ENCODE measurements around the gene RAB11FIP3. TPM values are rescaled to one million over a fixed set of nuclear protein-coding genes. Genes with fewer than 3 reads are reported as not detected.

RAB11FIP3 gene
- total and polyA plus RNA-seq, 10 of the 15 experiments (the other 5 are each of a cell fraction or from before 2014, with no cell fraction given) = 1.2 to 27.3 (median 7.7) TPM

- TF ChIP-seq RELB (IDR thresholded peaks at IDR 0.05; ENCODE audit: low read depth) (no peak), SMARCA5 (IDR thresholded peaks at IDR 0.05) (peak; percentile 13), ZNF622 (IDR thresholded peaks at IDR 0.05) (no peak), RAD51 (IDR thresholded peaks at IDR 0.05) (no peak), IKZF1 (conservative IDR thresholded peaks at IDR 0.05) (peak; percentile 44), BHLHE40 (IDR thresholded peaks at IDR 0.05; ENCODE audit: borderline replicate concordance in 1 of 2, low read depth in 2 of 2, low read length in 1 of 2) (peak; percentile 71 to 97; a peak in 3 of 4 replicates), YY1 (IDR thresholded peaks at IDR 0.05; ENCODE audit: low read depth, low read length) (peak; percentile 54; the same call in 1 of the 2 replicates), MYC (IDR thresholded peaks at IDR 0.05; ENCODE audit: insufficient read depth, insufficient read length, insufficient replicate concordance, low read length, severe bottlenecking) (no peak), ZNF217 (IDR thresholded peaks at IDR 0.05) (no peak), ZBTB40 (IDR thresholded peaks at IDR 0.05; ENCODE audit: borderline replicate concordance) (no peak), NFYA (IDR thresholded peaks at IDR 0.05; ENCODE audit: borderline replicate concordance, low read depth, low read length) (no peak), CHD2 (IDR thresholded peaks at IDR 0.05; ENCODE audit: borderline replicate concordance, low read depth, low read length) (no peak), ZNF687 (IDR thresholded peaks at IDR 0.05) (peak; percentile 62; the same call in 1 of the 2 replicates), ZBED1 (IDR thresholded peaks at IDR 0.05; ENCODE audit: borderline replicate concordance) (no peak), PAX8 (IDR thresholded peaks at IDR 0.05) (no peak), POU2F2 (IDR thresholded peaks at IDR 0.05; ENCODE audit: borderline replicate concordance, low read depth, low read length) (no peak), HSF1 (IDR thresholded peaks at IDR 0.05; ENCODE audit: low read depth, low read length) (no peak), FOXM1 (IDR thresholded peaks at IDR 0.05; ENCODE audit: low read depth, low read length) (no peak), GATAD2B (conservative IDR thresholded peaks at IDR 0.05; ENCODE audit: low read depth) (peak; percentile 77)
Observed at GRCh38 chr16:397135-397661, 28.3 kb upstream of the RAB11FIP3 start, which contains the start of gene NME4 (continued).
